ENCODE results near the gene TBC1D28.
"Not testable (repeated sequence)": the region's sequence is repeated elsewhere in the genome, so short reads cannot be mapped to it uniquely, and the experiment has no call there.

The TBC1D28 gene

DNA sequence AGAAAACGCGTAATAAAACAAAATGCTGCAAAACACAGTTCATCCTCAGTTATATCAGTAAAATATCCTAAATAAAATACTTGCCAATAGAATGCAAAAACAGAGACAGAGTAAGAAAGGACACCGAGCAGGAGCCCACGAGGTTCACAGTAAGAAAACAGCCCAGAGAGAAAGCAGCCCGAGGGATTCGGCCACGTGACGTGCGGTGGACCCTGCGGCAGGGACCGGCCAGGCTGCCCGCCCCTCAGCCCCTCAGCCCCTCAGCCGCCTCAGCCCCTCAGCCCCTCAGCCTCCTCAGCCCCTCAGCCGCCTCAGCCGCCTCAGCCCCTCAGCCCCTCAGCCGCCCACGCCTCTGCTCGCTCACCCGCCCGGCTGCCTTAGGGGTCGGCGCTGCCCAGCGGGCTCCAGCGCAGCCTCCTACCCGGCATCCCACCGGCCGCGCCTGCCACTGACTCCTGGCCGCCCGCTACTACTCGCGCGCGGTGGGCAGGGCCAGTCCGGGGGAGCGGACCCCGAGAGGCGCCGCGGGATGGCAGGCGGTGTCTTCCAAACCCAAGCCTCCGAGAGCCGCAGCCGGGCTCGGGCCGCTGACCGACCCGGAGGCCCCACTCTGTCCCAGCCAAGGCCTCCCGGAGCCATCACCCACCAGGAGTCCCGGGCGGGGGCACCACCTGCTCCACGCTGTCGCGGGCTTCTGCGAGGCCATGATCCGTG lies 9.5 kb downstream of the TBC1D28 start:
- Mint-ChIP-seq H3K27me3 (peaks cover 42% of the 10 kb centered on the region), H3K4me3 (peak overlapping the region; percentile 71 to 76), H3K27ac (peak overlapping the region; percentile 6 to 84)
- ATAC-seq = peak; percentile 46
- H3K4me1 Mint-ChIP-seq, H3K9me3 Mint-ChIP-seq, DNase-seq: not testable (repeated sequence)

DNA sequence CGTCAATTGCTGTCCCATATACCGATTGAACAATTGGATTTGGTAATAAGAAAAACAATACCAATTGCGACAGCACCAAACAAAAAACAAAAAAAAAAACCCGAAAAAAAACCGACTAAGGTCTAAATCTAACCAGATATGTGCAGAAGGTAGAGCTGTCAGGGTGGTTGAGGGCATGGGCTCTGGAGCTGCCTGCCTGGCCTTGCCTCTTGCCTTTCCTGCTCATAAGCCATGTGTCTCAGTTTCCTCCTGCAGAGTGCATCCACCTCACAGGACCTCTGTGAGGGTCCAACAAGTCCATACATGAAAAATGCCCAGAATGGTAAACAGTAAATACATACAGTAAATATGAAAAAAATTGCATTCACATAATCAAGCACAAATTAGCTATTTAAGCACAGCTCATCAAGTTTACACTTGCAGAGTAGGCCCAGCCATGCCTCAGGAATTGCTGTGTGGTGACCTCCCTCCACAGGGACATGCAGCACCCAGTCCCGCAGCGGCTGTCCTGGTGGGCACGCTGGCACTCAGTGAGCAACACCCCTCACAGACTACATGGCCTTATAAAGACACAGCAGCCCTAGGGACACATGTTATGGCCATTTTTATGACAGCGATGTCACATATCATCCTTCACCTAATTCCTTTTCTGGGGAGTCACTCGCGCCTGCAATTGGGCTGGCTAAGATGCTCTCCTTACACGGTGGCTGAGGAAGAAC lies 17.9 kb downstream of the TBC1D28 start:
- H3K27me3 Mint-ChIP-seq = no peaks in the 10 kb centered on the region
- peak overlapping the region; percentile 89 to 92 for H3K4me3 Mint-ChIP-seq
- H3K27ac Mint-ChIP-seq = peak overlapping the region in 1 of 2 donors; percentile 7
- DNase-seq (no peak), ATAC-seq (no peak)
- peaks cover 18% of the 10 kb centered on the region for H3K4me1 Mint-ChIP-seq
- H3K9me3 Mint-ChIP-seq = no peaks in the 10 kb centered on the region

DNA sequence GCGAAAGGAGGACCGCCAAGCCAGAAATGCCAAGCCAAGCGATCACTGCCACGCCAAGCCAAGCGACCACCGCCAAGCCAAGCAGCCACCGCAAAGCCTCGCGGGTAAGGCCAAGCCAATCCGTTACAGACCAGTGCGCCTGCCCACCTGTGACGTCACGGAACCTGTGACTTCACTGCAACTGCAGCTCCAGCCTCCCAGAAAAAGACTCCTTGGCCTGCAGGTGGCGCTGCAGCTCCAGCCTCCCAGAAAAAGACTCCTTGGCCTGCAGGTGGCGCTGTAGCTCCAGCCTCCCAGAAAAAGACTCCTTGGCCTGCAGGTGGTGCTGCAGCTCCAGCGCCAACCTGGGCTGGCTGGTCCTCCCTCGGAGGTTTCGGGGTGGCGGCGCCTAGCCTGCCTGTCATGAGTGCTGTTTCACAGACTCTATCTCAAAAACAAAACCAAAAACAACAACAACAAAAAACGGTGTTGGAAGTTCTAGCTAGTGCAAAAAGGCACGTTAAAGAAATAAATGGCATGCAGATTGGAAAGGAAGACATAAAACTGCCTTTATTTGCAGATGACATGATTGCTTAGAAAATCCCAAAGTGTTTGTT lies 18.6 kb downstream of the TBC1D28 start:
- Mint-ChIP-seq H3K27ac (peak overlapping the region; percentile 96 to 99), H3K4me3 (peak overlapping the region; percentile 89 to 92), H3K4me1 (peaks cover 18% of the 10 kb centered on the region)
- peak; percentile 98 for ATAC-seq
- H3K9me3 Mint-ChIP-seq, H3K27me3 Mint-ChIP-seq: not testable (repeated sequence)
- peak; percentile 96 for DNase-seq

DNA sequence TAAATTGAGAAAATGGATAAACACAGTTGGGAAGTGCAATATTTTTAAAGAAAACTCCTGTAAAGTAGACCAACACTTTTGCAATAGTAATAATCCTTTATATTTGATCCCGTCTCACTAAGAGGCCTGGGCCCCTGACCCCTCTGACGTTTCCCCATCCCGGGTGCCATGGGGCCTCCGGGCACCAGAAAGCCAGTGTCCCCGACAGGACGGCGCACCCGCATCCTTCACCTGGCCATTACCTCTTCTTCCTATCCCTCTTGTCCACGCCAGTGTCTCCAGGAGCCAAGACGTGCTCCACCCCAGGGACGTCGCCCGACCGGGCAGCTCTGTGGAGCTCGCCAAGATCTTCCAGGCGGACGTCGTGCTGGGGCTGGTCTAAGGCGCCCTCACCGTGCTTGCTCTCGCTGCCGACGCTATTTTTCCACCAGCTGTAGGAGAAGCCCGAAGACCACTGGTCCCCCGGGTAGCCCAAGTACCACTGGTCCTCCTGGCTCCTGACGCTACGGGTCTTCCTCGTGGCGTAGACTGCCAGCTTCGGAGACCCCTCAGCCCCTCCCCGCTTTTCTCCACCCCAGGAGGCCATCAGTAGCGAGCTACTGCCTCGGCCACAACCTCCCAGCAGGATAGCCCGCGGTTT lies 19.2 kb downstream of the TBC1D28 start:
- H3K9me3 Mint-ChIP-seq, DNase-seq: not testable (repeated sequence)
- H3K4me1 Mint-ChIP-seq = peaks cover 18% of the 10 kb centered on the region

DNA sequence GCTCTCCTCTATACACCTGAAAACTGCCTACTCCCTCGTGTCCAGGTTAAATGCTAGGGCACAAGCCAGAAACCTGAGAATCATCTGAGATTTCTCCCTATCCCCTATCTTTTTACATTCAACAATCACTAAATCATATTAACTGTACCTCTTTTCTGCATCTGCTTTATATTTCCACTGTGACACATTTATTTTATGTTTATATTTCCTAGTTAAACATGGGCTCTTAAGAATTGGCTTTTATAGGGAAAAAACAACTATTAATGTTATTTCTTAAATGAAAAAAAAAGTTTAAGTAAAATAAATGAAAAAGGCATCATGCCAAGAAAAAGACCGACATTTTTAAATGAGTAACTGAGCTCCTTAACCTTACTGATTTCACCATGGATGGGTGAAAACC lies 26.6 kb downstream of the TBC1D28 start:
- H3K27me3 Mint-ChIP-seq = not testable (repeated sequence)

More for the DNA sequence above, 19.2 kb downstream of the TBC1D28 start:
- ATAC-seq = peak; percentile 59
- Mint-ChIP-seq H3K4me3 (peak overlapping the region; percentile 89 to 92), H3K27ac (peak overlapping the region; percentile 96 to 99)
- H3K27me3 Mint-ChIP-seq = not testable (repeated sequence)

DNA sequence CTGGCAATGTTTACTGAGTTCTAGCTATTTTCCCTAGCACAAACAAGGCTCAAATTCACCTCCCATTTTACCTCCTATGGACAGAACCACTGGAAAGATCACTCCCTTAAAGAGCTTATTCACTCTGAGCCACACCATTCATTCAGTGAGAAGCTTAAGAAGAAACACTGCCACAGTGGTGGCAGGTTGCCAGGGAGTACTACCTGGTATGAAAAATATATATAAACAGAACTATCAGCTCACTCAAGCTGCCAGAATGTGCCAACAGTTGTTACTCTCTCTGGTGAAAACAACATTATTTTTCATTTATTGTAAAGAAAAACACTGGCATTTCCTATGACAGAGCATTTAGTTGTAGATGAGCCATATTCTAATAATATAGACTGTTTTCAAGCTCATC lies 31.2 kb downstream of the TBC1D28 start:
- H3K4me1 Mint-ChIP-seq, DNase-seq, ATAC-seq: not testable (repeated sequence)

More for the DNA sequence above, 26.6 kb downstream of the TBC1D28 start:
- not testable (repeated sequence) for H3K4me1 Mint-ChIP-seq, H3K9me3 Mint-ChIP-seq, ATAC-seq, H3K4me3 Mint-ChIP-seq, H3K27ac Mint-ChIP-seq, DNase-seq

DNA sequence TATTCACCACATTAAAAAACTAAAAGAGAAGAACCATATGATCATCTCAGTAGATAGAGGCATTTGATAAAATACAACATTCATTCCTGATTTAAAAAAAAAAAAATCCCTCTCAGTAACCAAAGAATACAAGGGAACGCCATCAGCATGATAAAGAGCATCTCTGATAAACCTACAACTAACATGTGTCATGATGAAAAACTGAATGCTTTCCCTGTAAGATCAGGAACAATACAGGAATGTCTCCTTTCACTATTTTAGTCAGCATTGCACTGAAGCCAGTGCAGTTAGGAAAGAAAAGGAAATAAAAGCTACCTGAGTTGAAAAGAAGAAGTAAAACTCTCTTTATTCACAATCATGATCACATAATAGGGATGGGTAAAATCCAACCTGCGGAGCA lies 51.1 kb downstream of the TBC1D28 start:
- not testable (repeated sequence) for H3K27me3 Mint-ChIP-seq, H3K9me3 Mint-ChIP-seq, ATAC-seq, H3K4me3 Mint-ChIP-seq, DNase-seq, H3K4me1 Mint-ChIP-seq, H3K27ac Mint-ChIP-seq

More for the DNA sequence above, 31.2 kb downstream of the TBC1D28 start:
- not testable (repeated sequence) for H3K27ac Mint-ChIP-seq, H3K9me3 Mint-ChIP-seq, H3K27me3 Mint-ChIP-seq, H3K4me3 Mint-ChIP-seq
